Nephron progenitor cell (in vitro differentiated cells): ENCODE results near the gene CCND1.

ENCODE experiments used
- DNase-seq: peaks from one replicate; pipeline ENCODE4 v3.0.0; 2021
- H3K27ac Mint-ChIP-seq: 2 replicates; pipeline ENCODE4 v1.8.0; 2021; ENCODE audit warnings: mild to moderate bottlenecking, moderate library complexity, mixed read lengths
- H3K27me3 Mint-ChIP-seq: 2 replicates; pipeline ENCODE4 v1.8.0; 2021; ENCODE audit warnings: mild to moderate bottlenecking, low read depth, mixed read lengths; ENCODE audit not compliant: poor library complexity
- H3K36me3 Mint-ChIP-seq: 2 replicates; pipeline ENCODE4 v1.8.0; 2021; ENCODE audit warnings: low read depth, mixed read lengths
- H3K4me1 Mint-ChIP-seq: 2 replicates; pipeline ENCODE4 v1.8.0; 2021; ENCODE audit warnings: mixed read lengths
- H3K4me3 Mint-ChIP-seq: 2 replicates; pipeline ENCODE4 v1.8.0; 2021; ENCODE audit warnings: mild to moderate bottlenecking, moderate library complexity, mixed read lengths
- H3K9me3 Mint-ChIP-seq: 2 replicates; pipeline ENCODE4 v1.8.0; 2021; ENCODE audit warnings: mild to moderate bottlenecking, moderate library complexity, mixed read lengths
- TF ChIP-seq, protein P1 (sequence below): fragments of 200-600 bp; sonication (generic); IDR thresholded peaks from 2 replicates; pipeline ENCODE4 v1.5.0; 2021; ENCODE audit warnings: antibody characterized with exemption

The CCND1 gene

DNA sequence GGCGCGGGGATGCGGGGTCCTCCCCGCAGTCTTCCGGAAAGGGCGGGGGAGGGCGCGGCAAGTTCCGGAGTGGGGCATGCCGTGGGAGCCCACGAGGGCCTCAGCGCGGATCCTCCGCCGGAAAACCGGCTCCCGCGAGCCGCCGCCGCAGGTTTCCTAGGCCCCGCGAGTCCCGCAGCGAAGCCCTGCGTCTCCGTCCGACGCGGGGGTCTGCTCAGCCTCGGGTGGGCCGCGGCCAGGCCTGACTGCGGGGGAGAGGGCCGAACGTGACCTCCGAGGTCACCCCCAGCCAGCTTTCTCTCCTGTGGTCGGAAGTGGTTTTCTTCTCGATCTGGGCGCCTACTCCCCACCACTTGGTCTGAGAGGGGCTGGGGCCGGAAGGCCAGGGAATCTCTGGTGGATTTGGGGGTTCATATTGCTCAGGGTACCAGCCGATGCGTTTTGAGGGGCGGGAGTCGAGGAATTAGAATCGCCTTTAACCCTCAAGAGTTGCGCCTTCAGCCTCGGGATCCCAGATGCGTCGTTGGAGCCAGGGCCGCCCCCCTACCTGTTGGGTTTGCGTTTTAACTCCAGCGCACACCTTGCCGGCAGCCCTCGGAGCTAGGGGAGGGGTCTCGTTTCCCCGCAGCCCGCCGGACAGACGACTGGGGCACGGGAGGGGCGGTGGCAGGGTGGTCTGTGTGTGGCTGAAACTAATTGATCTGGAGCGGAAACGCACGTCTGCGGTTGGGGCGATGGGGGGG is 3.6 kb upstream of the CCND1 start:
- no peaks in the 10 kb centered on the region for H3K36me3 Mint-ChIP-seq
- peak overlapping the region; percentile 77 for H3K4me3 Mint-ChIP-seq
- H3K27me3 Mint-ChIP-seq = peaks cover 7% of the 10 kb centered on the region
- H3K4me1 Mint-ChIP-seq = peaks cover 47% of the 10 kb centered on the region
- H3K27ac Mint-ChIP-seq = no peak overlapping the region
- H3K9me3 Mint-ChIP-seq = no peaks in the 10 kb centered on the region
- DNase-seq = no peak
- TF ChIP-seq, protein P1, sequence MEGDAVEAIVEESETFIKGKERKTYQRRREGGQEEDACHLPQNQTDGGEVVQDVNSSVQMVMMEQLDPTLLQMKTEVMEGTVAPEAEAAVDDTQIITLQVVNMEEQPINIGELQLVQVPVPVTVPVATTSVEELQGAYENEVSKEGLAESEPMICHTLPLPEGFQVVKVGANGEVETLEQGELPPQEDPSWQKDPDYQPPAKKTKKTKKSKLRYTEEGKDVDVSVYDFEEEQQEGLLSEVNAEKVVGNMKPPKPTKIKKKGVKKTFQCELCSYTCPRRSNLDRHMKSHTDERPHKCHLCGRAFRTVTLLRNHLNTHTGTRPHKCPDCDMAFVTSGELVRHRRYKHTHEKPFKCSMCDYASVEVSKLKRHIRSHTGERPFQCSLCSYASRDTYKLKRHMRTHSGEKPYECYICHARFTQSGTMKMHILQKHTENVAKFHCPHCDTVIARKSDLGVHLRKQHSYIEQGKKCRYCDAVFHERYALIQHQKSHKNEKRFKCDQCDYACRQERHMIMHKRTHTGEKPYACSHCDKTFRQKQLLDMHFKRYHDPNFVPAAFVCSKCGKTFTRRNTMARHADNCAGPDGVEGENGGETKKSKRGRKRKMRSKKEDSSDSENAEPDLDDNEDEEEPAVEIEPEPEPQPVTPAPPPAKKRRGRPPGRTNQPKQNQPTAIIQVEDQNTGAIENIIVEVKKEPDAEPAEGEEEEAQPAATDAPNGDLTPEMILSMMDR = no peak

DNA sequence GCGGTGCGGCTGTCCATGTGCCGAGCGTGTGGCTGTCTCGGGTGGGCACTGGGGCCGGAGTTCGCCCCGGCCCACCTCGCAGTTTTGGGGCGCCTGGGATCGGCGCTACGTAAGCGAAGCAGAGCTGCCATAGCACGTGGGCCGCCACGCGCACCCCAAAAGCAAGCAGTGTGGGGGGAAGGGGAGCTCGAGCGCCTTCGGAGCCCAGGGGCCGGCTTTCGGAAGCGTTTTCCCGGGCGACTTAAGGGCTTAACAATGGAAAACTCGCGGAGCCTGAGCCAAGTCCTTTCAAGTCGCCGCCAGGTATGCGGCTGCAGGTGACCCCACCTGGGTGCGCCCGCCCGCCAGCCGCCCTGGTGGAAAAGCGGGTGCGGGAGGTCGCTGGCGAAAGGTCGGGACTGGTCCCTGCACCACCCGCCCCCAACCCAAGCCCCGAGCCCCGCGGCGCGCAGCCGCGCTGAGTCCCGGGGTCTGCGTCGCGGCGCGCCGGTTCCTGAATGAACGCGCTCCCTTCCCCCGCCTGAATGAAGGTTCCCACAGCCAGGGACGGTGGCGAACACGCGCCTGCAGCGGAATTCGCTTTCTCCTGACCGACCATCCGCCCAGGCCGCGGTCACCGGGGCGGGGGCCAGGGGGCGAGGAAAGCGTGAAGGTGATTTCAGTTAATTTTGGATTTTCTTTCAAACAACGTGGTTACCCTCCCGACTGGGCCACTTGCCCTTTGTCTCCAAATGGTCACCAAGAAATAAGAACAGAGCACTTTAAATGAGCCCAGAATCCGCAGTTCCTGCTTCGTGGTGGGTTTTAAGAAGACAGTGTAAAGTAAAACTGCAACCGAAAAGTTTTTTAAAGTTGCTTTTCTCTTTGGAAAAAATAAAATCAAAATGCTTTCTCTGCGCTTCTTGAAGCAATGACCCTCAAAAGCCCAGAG is 2.8 kb upstream of the CCND1 start:
- peak; percentile 79 for DNase-seq
- H3K36me3 Mint-ChIP-seq = no peaks in the 10 kb centered on the region
- peaks cover 3% of the 10 kb centered on the region for H3K27me3 Mint-ChIP-seq
- H3K4me3 Mint-ChIP-seq = peak overlapping the region; percentile 81
- peak overlapping the region; percentile 77 for H3K27ac Mint-ChIP-seq
- no peaks in the 10 kb centered on the region for H3K9me3 Mint-ChIP-seq
- TF ChIP-seq, protein P1 = no peak
- peaks cover 47% of the 10 kb centered on the region for H3K4me1 Mint-ChIP-seq

DNA sequence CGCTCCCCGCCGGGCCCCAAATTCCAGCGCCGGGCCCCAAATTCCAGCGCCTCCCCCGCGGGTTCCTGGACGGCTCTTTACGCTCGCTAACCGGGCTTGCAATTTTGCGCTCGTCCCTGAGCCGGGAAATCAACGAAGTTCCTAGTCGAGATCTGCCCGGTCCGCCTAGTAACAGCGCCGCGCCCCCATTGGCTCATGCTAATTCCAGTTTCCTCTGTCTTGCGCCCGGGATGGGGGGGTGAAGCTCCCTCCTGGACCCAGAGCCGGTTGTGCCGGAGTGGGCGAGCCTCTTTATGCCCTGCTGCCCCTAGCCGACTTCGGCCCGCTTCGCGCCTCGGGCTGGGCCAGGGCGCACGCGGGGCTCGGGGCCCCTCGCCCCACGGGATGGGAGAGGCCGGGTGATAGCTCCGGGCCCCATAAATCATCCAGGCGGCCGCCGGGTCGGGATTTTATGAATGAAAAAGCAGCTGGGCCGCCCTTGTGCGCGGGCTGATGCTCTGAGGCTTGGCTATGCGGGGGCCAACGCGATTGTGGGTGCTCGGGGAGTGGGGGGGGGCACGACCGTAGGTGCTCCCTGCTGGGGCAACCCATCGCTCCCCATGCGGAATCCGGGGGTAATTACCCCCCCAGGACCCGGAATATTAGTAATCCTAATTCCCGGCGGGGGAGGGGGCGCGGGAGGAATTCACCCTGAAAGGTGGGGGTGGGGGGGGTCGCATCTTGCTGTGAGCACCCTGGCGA is 1.8 kb upstream of the CCND1 start:
- Mint-ChIP-seq H3K4me3 (peak overlapping the region; percentile 96), H3K27ac (peak overlapping the region; percentile 74), H3K36me3 (no peaks in the 10 kb centered on the region), H3K27me3 (peaks cover 3% of the 10 kb centered on the region), H3K9me3 (no peaks in the 10 kb centered on the region), H3K4me1 (peaks cover 52% of the 10 kb centered on the region)
- DNase-seq = peak; percentile 95
- TF ChIP-seq, protein P1 = no peak

GRCh38 chr11:69639831-69640230 is 1.1 kb upstream of the CCND1 start:
- TF ChIP-seq, protein P1 = no peak
- Mint-ChIP-seq H3K27ac (no peak overlapping the region), H3K4me3 (peak overlapping the region; percentile 96), H3K4me1 (peaks cover 48% of the 10 kb centered on the region), H3K36me3 (no peaks in the 10 kb centered on the region), H3K9me3 (no peaks in the 10 kb centered on the region), H3K27me3 (peaks cover 3% of the 10 kb centered on the region)
- no peak for DNase-seq

GRCh38 chr11:69640260-69640994 is 529 bp upstream of the CCND1 start:
- peak overlapping the region; percentile 64 for H3K27ac Mint-ChIP-seq
- peaks cover 2% of the 10 kb centered on the region for H3K36me3 Mint-ChIP-seq
- peaks cover 48% of the 10 kb centered on the region for H3K4me1 Mint-ChIP-seq
- peak overlapping the region; percentile 96 for H3K4me3 Mint-ChIP-seq
- TF ChIP-seq, protein P1 = no peak
- no peak for DNase-seq
- no peaks in the 10 kb centered on the region for H3K9me3 Mint-ChIP-seq
- peaks cover 3% of the 10 kb centered on the region for H3K27me3 Mint-ChIP-seq
